ENCODE data around the gene MSL1.

The MSL1 gene

GRCh38 chr17:40091691-40092397, 29.9 kb upstream of the MSL1 start:
- DNase-seq: no peak

- DNase-seq: no peak
Observed at GRCh38 chr17:40092581-40092980, 29.2 kb upstream of the MSL1 start.

- DNase-seq: no peak
Observed at GRCh38 chr17:40093005-40093579, 28.7 kb upstream of the MSL1 start.

- no peak for DNase-seq
Observed at GRCh38 chr17:40093580-40094201, 28.1 kb upstream of the MSL1 start.

- DNase-seq: no peak
Observed at GRCh38 chr17:40094874-40095273, 26.9 kb upstream of the MSL1 start.

- DNase-seq: no peak
Observed at GRCh38 chr17:40095351-40095943, 26.3 kb upstream of the MSL1 start.

GRCh38 chr17:40095944-40096791, 25.6 kb upstream of the MSL1 start:
- no peak for DNase-seq

- DNase-seq: no peak
Observed at GRCh38 chr17:40097087-40097486, 24.7 kb upstream of the MSL1 start.

- no peak for DNase-seq
Observed at GRCh38 chr17:40097931-40098845, 23.6 kb upstream of the MSL1 start.

- peak; percentile 77 for DNase-seq
Observed at GRCh38 chr17:40098846-40099618, 22.7 kb upstream of the MSL1 start.

- DNase-seq: no peak
Observed at GRCh38 chr17:40099619-40100418, 22.0 kb upstream of the MSL1 start.

GRCh38 chr17:40100419-40100668, 21.4 kb upstream of the MSL1 start, which contains the start of gene NR1D1:
NR1D1 (minus strand) TSS chr17:40100589; CDS start chr17:40100094, 495 bp downstream.
- no peak for DNase-seq

GRCh38 chr17:40100669-40101366, 21.0 kb upstream of the MSL1 start:
- DNase-seq: peak; percentile 92

- no peak for DNase-seq
Observed at GRCh38 chr17:40101367-40102210, 20.2 kb upstream of the MSL1 start.

GRCh38 chr17:40103071-40103661, 18.6 kb upstream of the MSL1 start:
- DNase-seq: no peak

GRCh38 chr17:40103688-40104087, 18.1 kb upstream of the MSL1 start:
- no peak for DNase-seq

- DNase-seq: no peak
Observed at GRCh38 chr17:40104594-40105486, 16.9 kb upstream of the MSL1 start.
